ENCODE results near the gene RHBDD1.

Gene RHBDD1

GRCh38 chr2:226791487-226792081 is 44.3 kb upstream of the RHBDD1 start:
- Histone ChIP-seq H3K36me3 (ENCODE audit: control insufficient read depth, low read length) (peaks cover 47% of the 10 kb centered on the region), H3K4me1 (ENCODE audit: control insufficient read depth, low read length) (peaks cover 63% of the 10 kb centered on the region), H3K9me2 (replicated peaks; ENCODE audit: control insufficient read depth, low read length) (no peaks in the 10 kb centered on the region), H3K27ac (ENCODE audit: low read depth, low read length) (peak overlapping the region; percentile 68), H3K4me2 (ENCODE audit: low read length) (peak overlapping the region; percentile 89), H3K27me3 (ENCODE audit: control insufficient read depth, low read length) (no peaks in the 10 kb centered on the region), H3K79me2 (ENCODE audit: control insufficient read depth, low read length) (peaks cover 83% of the 10 kb centered on the region), H3F3A (ENCODE audit: control insufficient read depth, insufficient read depth) (peaks cover 16% of the 10 kb centered on the region; the same call in 1 of the 2 replicates), H3K4me3 (ENCODE audit: low read length) (peak overlapping the region; percentile 81), H3K9me3 (ENCODE audit: control insufficient read depth, insufficient read depth, low read length) (no peaks in the 10 kb centered on the region), H4K20me1 (ENCODE audit: control insufficient read depth, insufficient read depth, low read depth, low read length) (no peaks in the 10 kb centered on the region)
- TF ChIP-seq EZH2phosphoT487 (IDR thresholded peaks at IDR 0.05; ENCODE audit: borderline replicate concordance, low read length) (no peak), CTCF (IDR thresholded peaks at IDR 0.05; ENCODE audit: low read depth, low read length, poor library complexity, severe bottlenecking) (peak; percentile 18)

GRCh38 chr2:226792155-226792881 is 43.5 kb upstream of the RHBDD1 start:
- H3K79me2 ChIP-seq (ENCODE audit: control insufficient read depth, low read length) = peaks cover 87% of the 10 kb centered on the region
- peak overlapping the region; percentile 89 for H3K4me2 ChIP-seq (ENCODE audit: low read length)
- peak overlapping the region; percentile 81 for H3K4me3 ChIP-seq (ENCODE audit: low read length)

GRCh38 chr2:226793646-226794045 is 42.2 kb upstream of the RHBDD1 start:
- 0 out of 2 replicates have a peak, but pooled peaks cover 4% of the 10 kb centered on the region for H4K20me1 ChIP-seq (ENCODE audit: control insufficient read depth, insufficient read depth, low read depth, low read length)
- H3K36me3 ChIP-seq (ENCODE audit: control insufficient read depth, low read length) = peaks cover 57% of the 10 kb centered on the region
- H3K27ac ChIP-seq (ENCODE audit: low read depth, low read length) = peak overlapping the region; percentile 68
- no peak for TF ChIP-seq EZH2phosphoT487 (IDR thresholded peaks at IDR 0.05; ENCODE audit: borderline replicate concordance, low read length)
- no peak for TF ChIP-seq CTCF (IDR thresholded peaks at IDR 0.05; ENCODE audit: low read depth, low read length, poor library complexity, severe bottlenecking)
- peak overlapping the region; percentile 89 for H3K4me2 ChIP-seq (ENCODE audit: low read length)
- peaks cover 12% of the 10 kb centered on the region; the same call in 1 of the 2 replicates for H3F3A ChIP-seq (ENCODE audit: control insufficient read depth, insufficient read depth)
- H3K79me2 ChIP-seq (ENCODE audit: control insufficient read depth, low read length) = peaks cover 91% of the 10 kb centered on the region
- H3K9me2 ChIP-seq (replicated peaks; ENCODE audit: control insufficient read depth, low read length) = no peaks in the 10 kb centered on the region
- peak overlapping the region; percentile 81 for H3K4me3 ChIP-seq (ENCODE audit: low read length)
- no peaks in the 10 kb centered on the region for H3K27me3 ChIP-seq (ENCODE audit: control insufficient read depth, low read length)
- H3K4me1 ChIP-seq (ENCODE audit: control insufficient read depth, low read length) = peaks cover 75% of the 10 kb centered on the region
- H3K9me3 ChIP-seq (ENCODE audit: control insufficient read depth, insufficient read depth, low read length) = no peaks in the 10 kb centered on the region

More at GRCh38 chr2:226792155-226792881, 43.5 kb upstream of the RHBDD1 start:
- peaks cover 16% of the 10 kb centered on the region; the same call in 1 of the 2 replicates for H3F3A ChIP-seq (ENCODE audit: control insufficient read depth, insufficient read depth)
- no peaks in the 10 kb centered on the region for H3K9me2 ChIP-seq (replicated peaks; ENCODE audit: control insufficient read depth, low read length)
- TF ChIP-seq EZH2phosphoT487 (IDR thresholded peaks at IDR 0.05; ENCODE audit: borderline replicate concordance, low read length) (no peak), CTCF (IDR thresholded peaks at IDR 0.05; ENCODE audit: low read depth, low read length, poor library complexity, severe bottlenecking) (no peak)
- H3K27ac ChIP-seq (ENCODE audit: low read depth, low read length) = peak overlapping the region; percentile 68
- H3K9me3 ChIP-seq (ENCODE audit: control insufficient read depth, insufficient read depth, low read length) = no peaks in the 10 kb centered on the region
- H3K27me3 ChIP-seq (ENCODE audit: control insufficient read depth, low read length) = no peaks in the 10 kb centered on the region
- H3K4me1 ChIP-seq (ENCODE audit: control insufficient read depth, low read length) = peaks cover 65% of the 10 kb centered on the region
- H4K20me1 ChIP-seq (ENCODE audit: control insufficient read depth, insufficient read depth, low read depth, low read length) = no peaks in the 10 kb centered on the region
- H3K36me3 ChIP-seq (ENCODE audit: control insufficient read depth, low read length) = peaks cover 53% of the 10 kb centered on the region
